GM12878 (cell line): ENCODE measurements around the gene TPBG. TPM values are rescaled to one million over a fixed set of nuclear protein-coding genes. Genes with fewer than 3 reads are reported as not detected.

Source experiments
- ATAC-seq: fragments of 200-7000 bp; cut with Tn5 transposase; 3 replicates; pipeline ENCODE4 v1.9.1; 2020; ENCODE audit warnings: mild to moderate bottlenecking, moderate library complexity
- BruUV-seq: library from RNA; stranded (reverse); fragments of 400-500 nt; replicated peaks from 2 replicates; lab custom pipeline; 2021; lab: Mats Ljungman, UMichigan
- CTCF ChIA-PET: fragments of 300-600 bp; sonication (Branson Sonifier 250); formaldehyde crosslinking; extraction: SDS; loops from one replicate; lab custom pipeline; 2021; ENCODE audit warnings: inconsistent platforms; lab: Yijun Ruan, JAX
- POLR2A ChIA-PET: fragments of 350-600 bp; formaldehyde crosslinking; extraction: SDS; loops from one replicate; lab custom pipeline; 2021; ENCODE audit warnings: inconsistent platforms; lab: Charles Lee
- RAD21 ChIA-PET: fragments of 300-600 bp; sonication (Branson Sonifier 250); formaldehyde crosslinking; loops from one replicate; lab custom pipeline; 2023; ENCODE audit warnings: antibody characterized with exemption; ENCODE audit not compliant: unreplicated experiment; lab: Charles Lee
- SMC1A ChIA-PET: fragments of 300-600 bp; sonication (Branson Sonifier 250); formaldehyde crosslinking; loops from one replicate; lab custom pipeline; 2023; ENCODE audit not compliant: unreplicated experiment, uncharacterized antibody; lab: Charles Lee
- DNase-seq: peaks from one replicate; pipeline ENCODE4 v3.0.0-alpha.2; 2011; ENCODE audit warnings: low read depth, low spot score
- FAIRE-seq: peaks from 3 replicates; lab custom pipeline; 2011; peaks lifted over from hg19 to GRCh38; lab: Jason Lieb, UNC
- H2AFZ ChIP-seq: 2 replicates; pipeline ENCODE4 v1.6.0; 2011; ENCODE audit warnings: low read depth, low read length, control low read depth; ENCODE audit not compliant: control insufficient read depth
- H3K27ac ChIP-seq: 2 replicates; pipeline ENCODE4 v1.5.1; 2011; ENCODE audit warnings: control low read depth; ENCODE audit not compliant: control insufficient read depth, insufficient read depth
- H3K27me3 ChIP-seq, 2 experiments: replicated peaks in 1 of 2; 2 replicates each; pipeline versions ENCODE4 v1.6.0 to v1.6.1; 2011; ENCODE audit warnings: low read length in 1 of 2; ENCODE audit not compliant: control insufficient read depth in 2 of 2, insufficient read depth in 2 of 2
- H3K36me3 ChIP-seq, 2 experiments: 2 replicates each; pipeline ENCODE4 v1.5.1; 2011; ENCODE audit warnings: low read length in 1 of 2; ENCODE audit not compliant: control insufficient read depth in 2 of 2, insufficient read depth in 2 of 2
- H3K4me1 ChIP-seq: 2 replicates; pipeline ENCODE4 v1.6.1; 2011; ENCODE audit warnings: mild to moderate bottlenecking, low read length, moderate library complexity, mixed read lengths; ENCODE audit not compliant: control insufficient read depth, insufficient read depth
- H3K4me2 ChIP-seq: 2 replicates; pipeline ENCODE4 v1.6.0; 2011; ENCODE audit warnings: control low read depth; ENCODE audit not compliant: control insufficient read depth, insufficient read depth
- H3K4me3 ChIP-seq: fragments of 200-600 bp; sonication (generic); 2 replicates; pipeline ENCODE4 v1.5.1; 2016
- H3K79me2 ChIP-seq: 2 replicates; pipeline ENCODE4 v1.6.0; 2011; ENCODE audit warnings: low read length; ENCODE audit not compliant: control insufficient read depth, insufficient read depth
- H3K9ac ChIP-seq: 2 replicates; pipeline ENCODE4 v1.8.0; 2011; ENCODE audit warnings: low read length, control low read depth, mixed read lengths; ENCODE audit not compliant: control insufficient read depth, insufficient read depth
- H3K9me3 ChIP-seq: replicated peaks from 3 replicates; pipeline ENCODE4 v1.5.1; 2011; ENCODE audit warnings: mild to moderate bottlenecking, low read length; ENCODE audit not compliant: control insufficient read depth, insufficient read depth
- H4K20me1 ChIP-seq: 2 replicates; pipeline ENCODE4 v1.6.0; 2011; ENCODE audit not compliant: control insufficient read depth, insufficient read depth
- E4F1 ChIP-seq: fragments of 450-650 bp; IDR thresholded peaks from 2 replicates; pipeline ENCODE4 v1.6.1; 2018; ENCODE audit warnings: borderline replicate concordance, mild to moderate bottlenecking; ENCODE audit not compliant: partially characterized antibody
- GATAD2B ChIP-seq: fragments of 450-650 bp; conservative IDR thresholded peaks from 2 replicates; pipeline ENCODE4 v1.6.1; 2017; ENCODE audit warnings: low read depth, mild to moderate bottlenecking, moderate library complexity
- MTA3 ChIP-seq: IDR thresholded peaks from 2 replicates; pipeline ENCODE4 v1.6.1; 2012; ENCODE audit warnings: low read length, inconsistent platforms, borderline replicate concordance
- MYB ChIP-seq: fragments of 150-350 bp; IDR thresholded peaks from 2 replicates; pipeline ENCODE4 v1.6.1; 2014; ENCODE audit warnings: mild to moderate bottlenecking, low read depth, low read length, borderline replicate concordance
- NR2C2 ChIP-seq: IDR thresholded peaks from 2 replicates; pipeline ENCODE4 v1.6.1; 2011; ENCODE audit warnings: borderline replicate concordance, low read depth; ENCODE audit not compliant: control insufficient read depth, insufficient read length
- SIN3A ChIP-seq: IDR thresholded peaks from 2 replicates; pipeline ENCODE4 v1.6.1; 2012; ENCODE audit warnings: low read depth, low read length, improper control_type of control experiment
- SMAD5 ChIP-seq: IDR thresholded peaks from 2 replicates; pipeline ENCODE4 v1.6.1; 2016; ENCODE audit warnings: antibody characterized with exemption, low read depth
- SUZ12 ChIP-seq: fragments of 200-600 bp; sonication (generic); IDR thresholded peaks from one replicate; pipeline ENCODE4 v1.6.1; 2018; ENCODE audit warnings: antibody characterized with exemption, mild to moderate bottlenecking; ENCODE audit not compliant: unreplicated experiment
- ZNF217 ChIP-seq: fragments of 450-650 bp; IDR thresholded peaks from 2 replicates; pipeline ENCODE4 v1.6.1; 2017; ENCODE audit warnings: antibody characterized with exemption, mild to moderate bottlenecking
- WGBS: methylation state at CpG from one replicate; pipeline ENCODE4 v1.1.6; 2016; ENCODE audit warnings: low lambda C conversion rate; ENCODE audit not compliant: insufficient replicate concordance, insufficient coverage; ENCODE audit errors: missing lambda C conversion rate; 5-methylcytosine and 5-hydroxymethylcytosine counted together
- in situ Hi-C: fragments of 300-500 bp; cut with MboI; formaldehyde crosslinking; loops from 9 replicates; pipeline ENCODE4 v1.14.3; 2018; ENCODE audit warnings: mixed read lengths
- intact Hi-C: fragments of 100-400 bp; cut with micrococcal nuclease; formaldehyde crosslinking; loops from one replicate; pipeline ENCODE4 v1.14.2; 2022; ENCODE audit not compliant: unreplicated experiment
- polyA plus RNA-seq, 11 experiments: library from polyadenylated mRNA; depleted of rRNA in 4 of 11; unstranded in 6 of 11; stranded (reverse) in 5 of 11; fragments of >200 nt; fragmentation: Nextera tagmentation in 4 of 11; fragmentation: Illumina TruSeq in 1 of 11; extraction: Ambion mirVana in 4 of 11; extraction: Trizol in 1 of 11; gene quantifications; 1 replicate in 1 of 11; 2 replicates in 10 of 11; pipeline versions ENCODE4 v1.2.1 to v1.2.3, GENCODE V29; 2011 to 2016; ENCODE audit warnings: inconsistent platforms in 2 of 11, missing spikeins in 2 of 11, low read depth in 1 of 11
- total RNA-seq, 4 experiments: library from RNA; depleted of rRNA in 3 of 4; stranded (reverse); fragments of >200 nt in 3 of 4; fragmentation: Illumina TruSeq in 1 of 4; extraction: Trizol in 1 of 4; gene quantifications; 2 replicates each; pipeline versions ENCODE4 v1.2.1 to v1.2.3, GENCODE V29; 2013 to 2021
- TF ChIP-seq, protein P1 (sequence below): IDR thresholded peaks from 2 replicates; pipeline ENCODE4 v1.6.1; 2011; ENCODE audit warnings: low read depth, low read length, improper control_type of control experiment, borderline replicate concordance
- TF ChIP-seq, protein P2 (sequence below): fragments of 450-650 bp; conservative IDR thresholded peaks from 2 replicates; pipeline ENCODE4 v1.6.1; 2017; ENCODE audit warnings: mild to moderate bottlenecking, moderate library complexity

TPBG gene
- total and polyA plus RNA-seq, 10 of the 15 experiments (the other 5 are each of a cell fraction or from before 2014, with no cell fraction given) = 0.06 to 0.98 (median 0.66) TPM

GRCh38 chr6:82397962-82398692 is 34.5 kb downstream of the TPBG start:
- no peak overlapping the region for H3K9ac ChIP-seq
- no peaks in the 10 kb centered on the region for H3K9me3 ChIP-seq
- no peaks in the 10 kb centered on the region for H4K20me1 ChIP-seq
- no peaks in the 10 kb centered on the region for H3K27me3 ChIP-seq
- no peaks in the 10 kb centered on the region for H3K4me1 ChIP-seq
- no peaks in the 10 kb centered on the region for H3K79me2 ChIP-seq
- in situ Hi-C loops = no loop called here
- no peak overlapping the region for H3K4me3 ChIP-seq
- no peak overlapping the region for H3K4me2 ChIP-seq
- no peak for TF ChIP-seq ZNF217
- no peak overlapping the region for H2AFZ ChIP-seq
- no TSS peak for BruUV-seq
- ChIA-PET POLR2A (no interaction called here), SMC1A (interaction anchor here (1.4 kb wide), 1 partner anchor 10 kb away, joined by 3 read pairs; no protein-coding TSS in a partner anchor), RAD21 (no interaction called here), CTCF (no interaction called here)
- 44% methylated on average over 1 of the region's 1 CpG for WGBS
- H3K36me3 ChIP-seq = no peaks in the 10 kb centered on the region
- DNase-seq (no peak), FAIRE-seq (no peak), ATAC-seq (no peak)
- H3K27ac ChIP-seq = no peak overlapping the region
- intact Hi-C loops = no loop called here

DNA sequence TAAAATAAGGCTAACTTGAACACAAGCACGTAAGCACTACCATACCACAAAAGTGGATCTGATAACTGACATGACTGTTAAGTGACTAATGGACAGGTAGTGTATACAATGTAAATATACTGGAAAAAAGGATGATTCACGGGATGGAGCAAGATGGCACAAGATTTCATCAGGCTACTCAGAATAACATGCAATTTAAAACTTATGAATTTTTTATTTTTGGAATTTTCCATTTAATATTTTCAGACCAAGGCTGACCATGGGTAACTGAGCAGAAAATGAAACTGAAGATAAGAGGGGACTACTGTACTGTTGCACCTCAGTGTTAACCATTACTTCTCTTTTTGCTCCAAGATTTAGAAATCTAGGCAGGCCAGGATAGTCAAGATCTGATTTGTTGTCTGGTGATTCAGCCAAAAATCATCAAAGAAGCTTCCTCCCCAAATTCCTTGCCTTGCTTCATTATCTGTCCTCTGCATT is 45.4 kb downstream of the TPBG start:
- POLR2A ChIA-PET = no interaction called here
- no peak overlapping the region for H3K4me2 ChIP-seq
- TF ChIP-seq E4F1 (no peak), NR2C2 (no peak), MYB (no peak), SMAD5 (no peak), SUZ12 (no peak), MTA3 (no peak), GATAD2B (no peak), SIN3A (no peak)
- TF ChIP-seq, protein P1, sequence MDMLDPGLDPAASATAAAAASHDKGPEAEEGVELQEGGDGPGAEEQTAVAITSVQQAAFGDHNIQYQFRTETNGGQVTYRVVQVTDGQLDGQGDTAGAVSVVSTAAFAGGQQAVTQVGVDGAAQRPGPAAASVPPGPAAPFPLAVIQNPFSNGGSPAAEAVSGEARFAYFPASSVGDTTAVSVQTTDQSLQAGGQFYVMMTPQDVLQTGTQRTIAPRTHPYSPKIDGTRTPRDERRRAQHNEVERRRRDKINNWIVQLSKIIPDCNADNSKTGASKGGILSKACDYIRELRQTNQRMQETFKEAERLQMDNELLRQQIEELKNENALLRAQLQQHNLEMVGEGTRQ = no peak
- TF ChIP-seq, protein P2, sequence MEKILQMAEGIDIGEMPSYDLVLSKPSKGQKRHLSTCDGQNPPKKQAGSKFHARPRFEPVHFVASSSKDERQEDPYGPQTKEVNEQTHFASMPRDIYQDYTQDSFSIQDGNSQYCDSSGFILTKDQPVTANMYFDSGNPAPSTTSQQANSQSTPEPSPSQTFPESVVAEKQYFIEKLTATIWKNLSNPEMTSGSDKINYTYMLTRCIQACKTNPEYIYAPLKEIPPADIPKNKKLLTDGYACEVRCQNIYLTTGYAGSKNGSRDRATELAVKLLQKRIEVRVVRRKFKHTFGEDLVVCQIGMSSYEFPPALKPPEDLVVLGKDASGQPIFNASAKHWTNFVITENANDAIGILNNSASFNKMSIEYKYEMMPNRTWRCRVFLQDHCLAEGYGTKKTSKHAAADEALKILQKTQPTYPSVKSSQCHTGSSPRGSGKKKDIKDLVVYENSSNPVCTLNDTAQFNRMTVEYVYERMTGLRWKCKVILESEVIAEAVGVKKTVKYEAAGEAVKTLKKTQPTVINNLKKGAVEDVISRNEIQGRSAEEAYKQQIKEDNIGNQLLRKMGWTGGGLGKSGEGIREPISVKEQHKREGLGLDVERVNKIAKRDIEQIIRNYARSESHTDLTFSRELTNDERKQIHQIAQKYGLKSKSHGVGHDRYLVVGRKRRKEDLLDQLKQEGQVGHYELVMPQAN = no peak

More for the DNA sequence above, 45.4 kb downstream of the TPBG start:
- no TSS peak for BruUV-seq
- no peaks in the 10 kb centered on the region for H3K36me3 ChIP-seq
- FAIRE-seq (peak; percentile 35), DNase-seq (no peak), ATAC-seq (peak; percentile 73)
- H3K79me2 ChIP-seq = no peaks in the 10 kb centered on the region
- ChIA-PET SMC1A (interaction anchor here (1.5 kb wide), 1 partner anchor 13 kb away, joined by 3 read pairs; no protein-coding TSS in a partner anchor), RAD21 (no interaction called here), CTCF (no interaction called here)
- H3K27ac ChIP-seq = no peak overlapping the region
- H4K20me1 ChIP-seq = no peaks in the 10 kb centered on the region
- WGBS = 2% methylated on average over 2 of the region's 2 CpGs
- H3K9me3 ChIP-seq = no peaks in the 10 kb centered on the region
- H3K9ac ChIP-seq = no peak overlapping the region
- intact Hi-C loops (no loop called here), in situ Hi-C loops (no loop called here)
- H3K4me1 ChIP-seq = no peaks in the 10 kb centered on the region
- no peaks in the 10 kb centered on the region for H3K27me3 ChIP-seq
- H3K4me3 ChIP-seq = no peak overlapping the region
- no peak overlapping the region; the same call in 1 of the 2 replicates for H2AFZ ChIP-seq
